Subcutaneous adipose tissue (tissue), 4 donors: ENCODE results near the gene IL11. TPM values are rescaled to one million over a fixed set of nuclear protein-coding genes. Genes with fewer than 3 reads are reported as not detected.

ENCODE experiments used
- total RNA-seq, 4 donors: library from RNA; depleted of rRNA; stranded (reverse); fragments of >200 nt; gene quantifications; one replicate each; pipeline ENCODE4 v1.1.0, GENCODE V29; 2016
- TF ChIP-seq, protein P1 (sequence below): fragments of 450-650 bp; IDR thresholded peaks from one replicate; pipeline ENCODE4 v1.5.1; 2016; ENCODE audit warnings: low read depth, mild to moderate bottlenecking, control low read depth, antibody characterized with exemption, moderate library complexity

The IL11 gene
- total RNA-seq, 4 donors from 2014 or later = not detected

DNA sequence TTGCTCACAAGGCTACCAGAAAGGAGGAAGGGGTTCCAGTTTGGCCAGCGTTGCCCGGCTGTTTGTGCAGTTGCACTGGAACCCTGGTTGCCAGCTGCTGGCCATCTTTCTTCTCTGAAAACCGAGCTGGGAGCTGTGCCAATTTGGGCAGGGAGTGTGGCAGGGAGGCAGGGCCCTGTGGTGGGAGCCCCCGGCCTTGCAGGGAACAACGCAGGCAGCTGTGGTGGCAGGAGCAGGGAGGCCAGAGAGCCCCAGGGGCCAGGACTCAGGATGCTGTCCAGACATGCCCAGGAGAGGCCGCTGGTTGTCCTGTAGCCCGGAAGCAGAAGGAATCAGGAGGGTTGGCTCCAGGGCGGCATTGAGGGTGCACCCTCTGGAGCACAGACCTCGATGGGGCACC lies 25.8 kb downstream of the IL11 start:
- TF ChIP-seq, protein P1, sequence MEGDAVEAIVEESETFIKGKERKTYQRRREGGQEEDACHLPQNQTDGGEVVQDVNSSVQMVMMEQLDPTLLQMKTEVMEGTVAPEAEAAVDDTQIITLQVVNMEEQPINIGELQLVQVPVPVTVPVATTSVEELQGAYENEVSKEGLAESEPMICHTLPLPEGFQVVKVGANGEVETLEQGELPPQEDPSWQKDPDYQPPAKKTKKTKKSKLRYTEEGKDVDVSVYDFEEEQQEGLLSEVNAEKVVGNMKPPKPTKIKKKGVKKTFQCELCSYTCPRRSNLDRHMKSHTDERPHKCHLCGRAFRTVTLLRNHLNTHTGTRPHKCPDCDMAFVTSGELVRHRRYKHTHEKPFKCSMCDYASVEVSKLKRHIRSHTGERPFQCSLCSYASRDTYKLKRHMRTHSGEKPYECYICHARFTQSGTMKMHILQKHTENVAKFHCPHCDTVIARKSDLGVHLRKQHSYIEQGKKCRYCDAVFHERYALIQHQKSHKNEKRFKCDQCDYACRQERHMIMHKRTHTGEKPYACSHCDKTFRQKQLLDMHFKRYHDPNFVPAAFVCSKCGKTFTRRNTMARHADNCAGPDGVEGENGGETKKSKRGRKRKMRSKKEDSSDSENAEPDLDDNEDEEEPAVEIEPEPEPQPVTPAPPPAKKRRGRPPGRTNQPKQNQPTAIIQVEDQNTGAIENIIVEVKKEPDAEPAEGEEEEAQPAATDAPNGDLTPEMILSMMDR = no peak

DNA sequence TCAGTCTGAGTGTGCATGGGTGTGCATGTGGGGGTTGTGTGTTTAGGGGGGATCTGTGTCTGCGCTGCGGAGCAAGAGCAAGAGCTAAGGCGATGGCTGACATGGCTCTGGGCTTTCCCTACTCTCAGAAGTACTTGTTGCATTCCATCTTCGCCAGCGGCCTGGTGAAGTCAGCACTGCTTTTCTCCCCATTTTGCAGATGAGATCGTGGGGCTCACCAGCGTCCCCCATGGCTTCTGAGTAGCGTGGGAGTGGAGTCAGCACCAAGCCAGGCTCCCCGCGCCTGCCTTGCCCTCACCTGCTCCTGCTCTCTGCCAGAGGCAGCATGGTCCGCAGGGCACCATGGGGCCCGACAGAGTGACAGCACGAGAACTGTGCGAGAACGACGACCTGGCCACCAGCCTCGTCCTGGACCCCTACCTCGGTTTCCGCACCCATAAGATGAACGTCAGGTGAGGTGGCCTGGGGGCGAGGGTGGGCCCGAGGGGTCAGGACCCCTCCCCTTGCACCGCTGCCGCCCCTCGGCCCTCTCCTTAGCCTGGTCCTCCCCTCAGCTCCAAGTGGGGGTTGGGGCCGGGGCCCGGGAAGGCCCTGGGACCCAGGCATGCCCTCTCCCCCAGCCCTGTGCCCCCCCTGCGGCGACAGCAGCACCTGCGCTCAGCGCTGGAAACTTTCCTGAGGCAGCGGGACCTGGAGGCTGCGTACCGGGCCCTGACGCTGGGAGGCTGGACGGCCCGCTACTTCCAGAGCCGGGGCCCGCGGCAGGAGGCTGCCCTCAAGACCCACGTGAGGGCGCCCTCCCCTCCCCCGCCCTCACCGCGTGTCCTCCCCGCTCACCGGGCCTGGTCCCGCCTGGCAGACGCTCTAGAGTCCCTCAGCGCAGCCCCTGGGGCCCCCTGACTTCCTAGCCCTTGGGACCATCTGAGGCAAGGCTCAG lies 28.4 kb downstream of the IL11 start:
- TF ChIP-seq, protein P1 = no peak

DNA sequence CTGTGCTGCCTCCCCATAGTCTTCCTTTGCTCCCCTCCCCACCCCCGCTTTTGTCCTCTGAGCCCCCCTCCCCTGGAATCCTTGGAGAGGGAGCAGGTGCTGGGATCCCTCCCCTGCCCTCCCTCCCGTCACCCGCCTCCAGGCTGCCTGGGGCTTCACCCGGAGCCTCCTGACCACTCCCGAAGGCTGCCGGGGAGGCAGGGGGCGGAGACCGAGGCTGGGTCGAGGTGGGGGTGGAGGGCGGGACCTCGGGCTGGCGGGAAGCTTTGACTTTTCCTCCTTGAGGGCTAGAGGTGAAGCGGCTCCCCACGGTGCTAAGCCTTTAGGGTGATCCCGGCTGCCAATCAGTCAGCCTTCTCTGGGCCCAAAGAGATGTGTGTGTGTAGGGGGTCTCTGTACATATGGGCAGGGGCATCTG lies 29.1 kb downstream of the IL11 start:
- TF ChIP-seq, protein P1 = no peak

DNA sequence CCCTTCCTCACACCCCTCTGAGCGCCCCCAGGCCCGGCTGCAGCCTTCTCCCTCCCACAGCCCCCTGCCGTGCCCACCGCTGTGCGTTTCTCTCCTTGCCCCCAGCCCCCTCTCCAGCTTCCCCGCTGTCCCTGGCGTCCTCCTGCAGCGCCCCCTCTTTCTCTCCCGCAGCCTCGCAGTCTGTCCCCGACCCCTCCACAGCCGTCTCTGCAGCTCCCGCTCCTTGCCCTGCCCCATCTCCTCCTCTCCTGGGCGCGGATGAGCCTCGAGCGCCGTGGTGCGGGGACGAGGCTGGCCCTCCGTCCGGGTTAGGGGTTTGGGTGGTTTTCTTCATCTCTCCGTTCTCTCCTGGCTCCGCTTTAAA lies 29.5 kb downstream of the IL11 start:
- TF ChIP-seq, protein P1 = no peak

DNA sequence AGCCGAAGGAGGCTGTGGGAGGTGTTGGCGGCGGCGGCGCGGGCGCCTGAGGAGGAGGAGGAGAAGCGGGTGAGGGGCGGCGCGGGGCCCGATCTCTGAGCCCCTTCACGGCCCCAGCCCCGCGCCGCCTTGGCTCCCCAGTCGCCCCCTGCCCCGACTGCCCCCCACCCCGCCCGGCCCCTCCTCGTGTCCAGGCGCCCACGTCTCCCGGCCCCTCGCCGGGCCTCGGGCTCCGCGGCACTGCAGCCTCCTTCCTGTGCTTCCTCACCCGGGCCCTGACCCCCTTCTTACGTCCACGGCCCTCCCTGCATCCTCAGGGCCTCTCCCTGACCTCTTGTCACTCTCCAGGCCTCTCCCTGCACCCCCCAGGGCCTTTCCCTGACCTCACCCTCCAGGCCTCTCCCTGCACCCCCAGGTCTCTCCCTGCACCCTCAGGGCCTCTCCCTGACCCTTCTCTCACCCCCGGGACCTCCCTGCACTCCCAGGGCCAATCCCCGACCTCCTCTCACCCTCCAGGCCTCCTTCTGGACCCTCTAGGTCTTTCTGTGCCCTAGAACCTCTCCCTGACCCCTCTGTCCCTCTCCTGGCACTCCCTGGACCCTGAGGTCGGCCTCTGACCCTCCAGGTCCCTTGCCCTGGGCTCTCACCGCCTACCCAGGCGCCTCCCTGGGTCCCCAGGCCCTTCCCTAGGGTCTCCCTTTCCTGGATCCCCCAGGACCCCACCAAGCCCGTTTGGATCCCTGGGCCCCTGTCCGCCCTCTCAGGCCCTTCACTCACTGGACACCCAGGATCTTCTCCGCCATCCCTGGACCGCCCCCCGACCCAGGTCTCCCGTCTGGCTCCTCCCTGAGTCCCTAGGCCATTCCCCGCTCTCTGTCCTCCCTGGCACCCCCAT lies 30.1 kb downstream of the IL11 start:
- TF ChIP-seq, protein P1 = no peak

DNA sequence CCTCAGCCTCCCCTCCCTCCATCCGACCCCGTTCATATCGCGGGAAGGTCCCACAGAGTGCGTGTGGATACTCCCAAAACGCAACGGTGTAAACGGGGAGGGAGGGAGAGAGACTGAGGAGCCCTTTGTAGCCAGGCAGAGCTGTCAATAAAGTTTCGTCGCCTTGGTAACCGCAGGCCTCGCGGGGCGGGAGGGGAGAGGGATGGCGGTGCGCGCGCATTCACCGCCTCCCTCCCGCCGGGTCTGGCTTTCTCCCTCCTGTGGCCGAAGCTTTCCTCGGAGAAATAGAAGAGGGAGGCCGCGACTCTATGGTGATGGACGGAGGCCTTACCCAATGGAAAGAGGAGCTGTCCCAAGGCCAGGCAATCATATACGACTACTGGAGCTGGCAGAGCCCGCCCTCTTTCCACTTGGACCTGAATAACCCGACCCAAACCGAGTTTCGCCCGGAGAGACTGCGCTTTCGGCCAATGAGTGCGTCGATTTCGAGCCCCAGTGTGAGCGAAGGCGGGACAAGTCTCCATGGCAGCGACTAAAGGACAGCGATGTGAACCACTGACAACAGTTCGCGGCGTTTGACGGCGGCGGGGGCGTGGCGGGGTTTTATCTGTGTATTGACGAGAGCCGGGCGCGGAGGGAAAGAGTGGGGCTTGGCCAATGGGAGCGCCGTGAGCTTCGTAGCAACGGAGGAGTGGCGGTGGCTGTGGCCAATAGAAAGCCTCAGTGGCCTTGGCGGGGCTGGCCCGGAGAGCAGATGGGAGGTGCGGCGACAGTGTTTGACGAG lies 31.0 kb downstream of the IL11 start, which contains the start of gene KMT5C:
TSS of gene KMT5C (plus strand) at position 772 of the 784 bp plus-strand sequence. CDS start 2,061 bp downstream, outside the sequence.
- TF ChIP-seq, protein P1 = no peak
